ENCODE measurements around the gene CLDN22. TPM values are rescaled to one million over a fixed set of nuclear protein-coding genes. Genes with fewer than 3 reads are reported as not detected.

Gene CLDN22
- total and polyA plus RNA-seq, 10 of the 15 experiments (the other 5 are each of a cell fraction or from before 2014, with no cell fraction given) = not detected

DNA sequence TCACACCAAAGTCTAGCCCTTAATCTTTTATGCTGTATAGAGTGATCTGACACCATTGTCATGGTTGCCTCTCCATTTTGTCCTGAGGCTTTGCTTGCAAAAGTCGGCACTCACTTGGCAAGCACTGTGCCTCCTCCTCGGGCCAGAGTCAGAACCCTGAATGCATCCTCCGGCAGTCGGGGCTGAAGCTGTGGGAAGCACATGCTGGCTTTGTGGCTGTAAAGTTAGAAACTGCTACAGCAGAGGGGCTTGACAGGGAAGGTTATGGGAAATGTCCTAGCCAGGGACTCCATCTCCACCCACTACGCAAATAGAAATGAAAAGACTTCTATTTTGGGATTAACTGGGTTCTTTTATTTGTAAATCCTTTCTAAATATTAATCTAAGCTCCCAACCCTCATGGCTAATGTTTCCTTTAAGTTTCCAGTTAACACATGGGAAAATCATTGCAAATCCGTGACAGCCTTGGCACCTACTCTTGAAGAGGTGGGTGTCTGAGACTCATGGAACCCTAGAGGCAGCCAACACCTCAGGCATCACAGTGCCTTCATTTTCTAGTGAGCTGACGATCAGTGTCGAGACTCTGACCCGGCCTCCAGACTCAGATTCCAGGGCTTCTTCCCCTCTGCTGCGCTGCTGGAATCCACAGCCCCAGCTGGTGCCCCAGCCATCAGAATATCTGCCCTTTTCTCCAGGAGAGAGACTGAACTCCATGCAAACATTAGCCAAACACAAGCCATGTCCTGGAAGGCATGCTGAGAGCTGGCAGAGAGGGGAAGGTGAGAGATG is 10.1 kb upstream of the CLDN22 start:
- ATAC-seq (no peak), DNase-seq (ENCODE audit: low read depth, low spot score) (no peak), FAIRE-seq (no peak)
- RAD21 ChIA-PET (ENCODE audit: unreplicated experiment) = no interaction called here
- Histone ChIP-seq H3K36me3 (ENCODE audit: control insufficient read depth in 2 of 2, insufficient read depth in 2 of 2, low read length in 1 of 2) (no peaks in the 10 kb centered on the region), H3K79me2 (ENCODE audit: control insufficient read depth, insufficient read depth, low read length) (no peaks in the 10 kb centered on the region), H3K4me2 (ENCODE audit: control insufficient read depth, insufficient read depth) (no peak overlapping the region), H3K27ac (ENCODE audit: control insufficient read depth, insufficient read depth) (no peak overlapping the region), H2AFZ (ENCODE audit: control insufficient read depth, low read depth, low read length) (no peak overlapping the region), H3K9me3 (replicated peaks; ENCODE audit: control insufficient read depth, insufficient read depth, low read length) (no peaks in the 10 kb centered on the region; the same call in 2 of the 3 replicates), H3K9ac (ENCODE audit: control insufficient read depth, insufficient read depth, low read length) (no peak overlapping the region), H3K27me3 (replicated peaks in 1 of 2; ENCODE audit: control insufficient read depth in 2 of 2, insufficient read depth in 2 of 2, low read length in 1 of 2) (no peaks in the 10 kb centered on the region; a peak in 1 of 4 replicates), H4K20me1 (ENCODE audit: control insufficient read depth, insufficient read depth) (no peaks in the 10 kb centered on the region), H3K4me1 (ENCODE audit: control insufficient read depth, insufficient read depth, low read length) (no peaks in the 10 kb centered on the region), H3K4me3 (no peak overlapping the region)
- in situ Hi-C loops (cut with MboI) (no loop called here), intact Hi-C loops (cut with micrococcal nuclease; ENCODE audit: unreplicated experiment) (no loop called here)
- BruUV-seq (replicated peaks) = no TSS peak
- CTCF ChIA-PET = no interaction called here
- POLR2A ChIA-PET = interaction anchor here (0.6 kb wide), 1 partner anchor 9 kb away, joined by 3 read pairs; no protein-coding TSS in a partner anchor
- WGBS (ENCODE audit: insufficient coverage, insufficient replicate concordance, low lambda C conversion rate, missing lambda C conversion rate) = 25% methylated on average over 10 of the region's 10 CpGs
- SMC1A ChIA-PET (ENCODE audit: uncharacterized antibody, unreplicated experiment) = no interaction called here
- TF ChIP-seq CHD4 (IDR thresholded peaks at IDR 0.05) (no peak), RB1 (IDR thresholded peaks at IDR 0.05; ENCODE audit: borderline replicate concordance) (no peak), STAT1 (conservative IDR thresholded peaks at IDR 0.05) (no peak), YY1 (IDR thresholded peaks at IDR 0.05; ENCODE audit: low read depth, low read length) (no peak), TCF3 (IDR thresholded peaks at IDR 0.05; ENCODE audit: borderline replicate concordance, insufficient read depth, low read depth, low read length) (no peak), GATAD2B (conservative IDR thresholded peaks at IDR 0.05; ENCODE audit: low read depth) (no peak), E2F8 (IDR thresholded peaks at IDR 0.05; ENCODE audit: low read depth, partially characterized antibody) (no peak), TCF7 (IDR thresholded peaks at IDR 0.05; ENCODE audit: borderline replicate concordance) (no peak), PAX5 (IDR thresholded peaks at IDR 0.05; ENCODE audit: borderline replicate concordance, low read depth, low read length) (no peak), DPF2 (IDR thresholded peaks at IDR 0.05) (no peak), NBN (IDR thresholded peaks at IDR 0.05) (no peak), MTA3 (IDR thresholded peaks at IDR 0.05; ENCODE audit: borderline replicate concordance, low read length) (no peak)

Measured in GM12878 (cell line).